ENCODE data around the gene MFSD1.

MFSD1 gene

GRCh38 chr3:158801696-158802408, at the start of gene MFSD1:
TSS of gene MFSD1 (plus strand) at chr3:158802054. CDS start at chr3:158802153, 99 bp downstream.
- peak; percentile 97 to 98 (median 97) for DNase-seq

DNA sequence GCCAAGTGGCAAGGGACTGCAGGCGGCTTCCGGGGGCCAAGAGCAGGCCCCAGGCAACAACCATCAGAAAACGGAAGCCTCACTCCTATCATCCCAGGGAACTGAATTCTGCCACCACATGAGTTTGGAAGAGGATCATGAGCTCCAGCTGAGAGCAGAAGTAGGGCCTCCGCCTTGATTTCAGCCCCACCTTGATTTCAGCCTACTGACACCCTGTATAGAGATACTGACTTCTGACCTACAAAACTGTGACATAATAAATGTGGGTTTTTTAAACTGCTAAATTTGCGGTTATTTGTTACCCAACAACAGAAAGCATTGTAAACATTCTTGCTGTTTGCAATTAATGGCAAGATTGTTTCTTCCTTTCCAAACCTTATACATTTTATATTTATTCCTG, 48.0 kb upstream of the MFSD1 start:
- no peak for DNase-seq

DNA sequence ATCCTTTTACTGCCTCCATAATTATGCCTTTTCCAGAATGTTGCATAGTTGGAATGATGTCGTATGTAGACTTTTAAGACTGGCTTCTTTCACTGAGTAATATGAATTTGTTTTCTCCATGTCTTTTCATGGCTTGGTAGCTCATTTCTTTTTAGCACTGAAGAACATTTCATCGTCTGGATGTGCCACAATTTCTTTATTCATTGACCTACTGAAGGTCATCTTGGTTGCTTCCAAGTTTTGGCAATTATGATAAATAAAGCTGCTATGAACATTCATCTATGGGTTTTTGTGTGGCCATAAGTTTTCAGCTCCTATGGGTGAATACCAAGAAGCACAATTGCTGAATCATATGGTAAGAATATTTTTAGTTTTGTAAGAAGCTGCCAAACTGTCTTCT, 46.4 kb upstream of the MFSD1 start:
- no peak for DNase-seq

DNA sequence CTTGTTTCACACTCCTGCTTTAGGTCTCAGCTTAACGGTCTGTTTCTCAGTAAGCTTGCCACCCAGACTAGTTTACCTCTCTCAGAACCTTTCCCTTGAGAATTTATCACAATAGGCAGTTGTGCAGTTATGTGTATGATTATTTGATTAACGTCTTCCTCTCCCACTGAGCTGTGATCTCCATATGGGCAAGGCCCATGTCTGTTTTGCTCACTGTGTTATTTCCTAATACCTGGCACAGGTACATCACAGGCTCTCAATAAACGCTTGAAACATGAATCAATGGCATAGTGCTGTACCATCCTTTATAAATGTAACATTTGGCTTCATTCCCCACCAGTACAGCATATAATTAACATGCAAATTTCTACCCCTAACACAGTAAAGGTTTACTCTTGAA, 40.5 kb upstream of the MFSD1 start:
- DNase-seq, result no peak

DNA sequence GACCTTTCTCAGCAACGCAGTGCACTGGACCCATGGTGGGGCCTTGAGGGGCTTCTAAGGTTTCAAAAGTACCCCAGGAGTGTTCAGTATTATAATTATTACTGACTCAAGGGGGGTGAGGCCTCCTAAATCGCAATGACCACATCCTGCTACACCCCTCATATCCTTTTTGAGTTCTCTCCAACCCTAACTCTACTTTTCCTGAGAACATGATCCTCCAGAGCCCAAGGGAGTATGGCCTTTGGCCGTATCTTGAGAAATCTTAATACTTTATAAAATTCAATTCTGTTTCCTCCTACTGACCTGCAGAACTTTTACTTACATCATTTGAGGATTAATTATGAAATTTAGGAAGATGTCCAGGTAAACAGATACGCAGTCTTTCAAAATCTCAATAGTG, 39.2 kb upstream of the MFSD1 start:
- no peak for DNase-seq

- no peak for DNase-seq
Observed at GRCh38 chr3:158763421-158763820, 38.4 kb upstream of the MFSD1 start.

DNA sequence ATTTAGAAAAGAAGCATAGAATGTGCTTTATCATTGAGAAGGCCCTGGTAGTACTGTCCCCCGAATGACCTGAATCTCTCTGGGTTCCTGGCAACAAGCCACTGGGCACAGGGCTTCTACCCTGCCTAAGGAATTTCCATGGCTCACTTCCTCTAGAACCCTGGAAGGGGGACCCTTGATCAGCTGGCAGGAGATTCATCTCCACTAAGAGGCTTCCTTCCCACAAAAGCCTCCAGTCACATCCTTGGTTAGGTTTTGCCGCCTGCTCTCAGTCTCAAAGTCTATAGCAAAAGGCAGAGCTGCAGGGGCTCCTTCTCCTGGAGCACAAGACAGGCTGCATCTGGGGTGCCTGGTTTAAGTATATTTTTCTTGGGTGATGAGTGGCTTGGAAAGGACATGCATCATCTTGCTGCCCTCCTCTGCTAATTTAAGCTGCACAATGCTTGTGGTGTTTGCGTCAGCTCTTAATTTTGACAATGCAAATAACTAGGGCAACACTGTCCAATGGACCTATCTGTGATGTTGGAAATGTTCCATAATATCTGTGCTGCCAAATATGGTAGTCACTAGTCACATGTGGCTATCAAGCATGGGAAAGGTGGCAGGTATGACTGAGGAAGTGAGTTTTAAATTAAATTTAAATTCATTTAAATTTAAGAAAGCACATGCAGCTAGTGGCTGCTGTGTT, 36.2 kb upstream of the MFSD1 start:
- DNase-seq, result no peak

DNA sequence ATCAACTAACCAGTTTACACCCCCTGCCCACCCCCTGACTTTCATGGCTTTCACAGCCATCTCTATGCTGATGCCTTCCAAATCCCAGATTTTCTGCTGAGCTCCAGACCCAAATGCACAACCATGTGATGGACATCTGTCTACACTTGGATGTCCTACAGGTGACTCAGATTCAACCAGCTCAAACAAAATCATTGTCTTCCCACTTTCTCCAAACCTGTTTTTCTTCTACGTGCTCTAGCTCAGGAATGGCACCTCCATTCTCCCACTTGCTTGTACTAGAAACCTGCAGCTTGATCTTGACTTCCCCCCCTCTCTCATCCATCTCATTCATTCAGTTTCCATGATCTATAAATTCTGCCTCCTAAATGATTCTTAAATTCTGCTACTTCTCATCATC, 35.5 kb upstream of the MFSD1 start:
- no peak for DNase-seq

DNA sequence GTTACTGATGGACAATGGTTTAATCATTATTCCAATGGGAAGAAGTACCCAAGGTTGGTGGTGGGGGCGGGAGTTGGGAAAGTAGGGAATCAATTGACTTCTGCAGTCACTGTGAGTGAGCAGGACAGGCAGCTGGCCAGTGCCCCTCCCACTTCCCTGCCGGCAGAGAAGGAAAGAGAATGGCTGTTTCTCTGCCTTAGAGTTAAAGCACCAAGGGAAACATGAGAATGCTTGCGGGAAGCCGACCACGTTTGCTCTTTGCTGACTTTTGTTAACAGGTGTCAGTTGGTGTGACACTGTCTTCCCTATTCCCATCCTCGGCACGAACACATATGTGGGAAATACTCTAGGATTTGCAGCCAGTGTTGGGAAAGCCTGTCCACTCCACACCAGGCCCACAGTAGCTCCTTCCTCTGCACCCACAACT, 33.5 kb upstream of the MFSD1 start:
- peak in 1 of 3 donors; percentile 17 for DNase-seq

- no peak for DNase-seq
Observed at GRCh38 chr3:158768881-158769543, 32.8 kb upstream of the MFSD1 start.

DNA sequence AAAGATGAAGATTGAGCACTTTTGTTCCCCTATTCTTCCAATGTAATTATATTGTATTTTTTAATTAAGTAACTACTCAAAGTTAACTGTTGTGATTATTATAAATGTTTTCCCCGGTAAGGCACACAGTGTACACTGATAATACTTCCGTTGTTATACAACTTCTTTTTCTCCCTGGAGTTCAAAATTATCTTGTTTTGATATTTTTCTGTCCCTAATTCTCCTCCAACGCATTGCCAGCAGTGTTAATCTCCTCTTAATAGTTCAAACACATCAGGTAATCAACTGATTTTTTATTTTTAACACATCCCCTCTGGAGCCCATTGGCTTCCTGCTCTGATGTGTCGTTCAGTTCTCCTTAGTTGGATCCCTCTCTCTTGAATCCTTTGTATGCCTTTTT, 32.3 kb upstream of the MFSD1 start:
- DNase-seq, result no peak

DNA sequence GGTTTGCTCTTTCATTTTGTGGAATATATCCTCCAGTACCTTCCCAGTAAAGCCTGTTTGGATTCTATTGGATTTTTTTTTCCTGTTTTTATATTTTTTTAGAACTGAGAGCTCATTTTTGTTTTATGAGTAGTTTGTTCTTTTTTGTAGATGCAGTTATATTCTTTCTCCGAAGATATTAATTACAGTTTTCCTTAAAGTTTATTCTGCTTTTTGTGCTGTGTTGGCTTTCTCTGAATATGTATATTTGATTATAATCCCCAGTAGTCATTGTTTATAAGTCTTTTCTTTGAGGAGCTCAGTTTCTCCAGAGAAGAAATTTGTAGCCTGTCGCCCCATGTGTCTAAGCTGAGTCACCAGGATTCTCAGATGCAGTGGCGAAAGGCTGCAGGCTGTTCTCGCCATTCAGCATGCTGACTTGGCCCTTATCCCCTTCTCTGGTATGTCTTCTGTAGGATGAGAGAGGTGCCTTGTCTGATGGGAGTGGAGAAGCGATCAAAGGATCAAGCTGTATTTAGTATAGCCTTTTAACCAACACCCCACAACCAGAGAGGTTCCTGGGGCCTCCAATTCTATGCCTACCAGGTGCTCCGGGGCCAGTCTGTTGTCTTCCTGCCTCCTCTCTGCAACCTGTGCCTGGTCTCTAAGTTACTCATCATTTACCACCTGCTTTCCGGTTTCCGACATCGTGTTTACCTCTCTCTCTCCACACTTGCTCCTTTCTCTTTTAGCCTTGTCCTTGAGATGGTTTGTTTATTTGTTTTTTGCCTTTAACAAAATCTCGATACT, 31.7 kb upstream of the MFSD1 start:
- no peak for DNase-seq

- no peak for DNase-seq
Observed at GRCh38 chr3:158770741-158771350, 31.0 kb upstream of the MFSD1 start.

DNA sequence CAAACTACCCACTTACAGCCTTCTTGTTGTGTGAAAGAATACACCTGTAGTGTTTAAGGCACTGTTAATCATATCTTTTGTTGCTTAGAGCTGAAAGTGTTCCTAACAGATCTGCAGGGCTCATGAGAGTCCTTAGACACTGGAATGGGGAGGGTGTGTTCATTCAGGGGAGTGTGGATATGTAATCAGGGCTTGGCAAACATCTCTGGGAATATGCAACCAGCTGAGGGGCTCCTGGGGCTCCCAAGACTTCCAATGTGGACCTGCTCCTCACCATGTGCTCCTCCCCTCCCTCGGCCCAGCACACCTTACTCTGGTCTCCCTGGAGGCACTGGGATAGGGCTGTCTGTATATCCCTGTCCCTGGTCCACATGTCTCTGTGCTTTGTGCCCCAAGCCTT, 30.3 kb upstream of the MFSD1 start:
- DNase-seq, result no peak

- no peak for DNase-seq
Observed at GRCh38 chr3:158771982-158772381, 29.9 kb upstream of the MFSD1 start.

GRCh38 chr3:158773166-158773565, 28.7 kb upstream of the MFSD1 start:
- no peak for DNase-seq

DNA sequence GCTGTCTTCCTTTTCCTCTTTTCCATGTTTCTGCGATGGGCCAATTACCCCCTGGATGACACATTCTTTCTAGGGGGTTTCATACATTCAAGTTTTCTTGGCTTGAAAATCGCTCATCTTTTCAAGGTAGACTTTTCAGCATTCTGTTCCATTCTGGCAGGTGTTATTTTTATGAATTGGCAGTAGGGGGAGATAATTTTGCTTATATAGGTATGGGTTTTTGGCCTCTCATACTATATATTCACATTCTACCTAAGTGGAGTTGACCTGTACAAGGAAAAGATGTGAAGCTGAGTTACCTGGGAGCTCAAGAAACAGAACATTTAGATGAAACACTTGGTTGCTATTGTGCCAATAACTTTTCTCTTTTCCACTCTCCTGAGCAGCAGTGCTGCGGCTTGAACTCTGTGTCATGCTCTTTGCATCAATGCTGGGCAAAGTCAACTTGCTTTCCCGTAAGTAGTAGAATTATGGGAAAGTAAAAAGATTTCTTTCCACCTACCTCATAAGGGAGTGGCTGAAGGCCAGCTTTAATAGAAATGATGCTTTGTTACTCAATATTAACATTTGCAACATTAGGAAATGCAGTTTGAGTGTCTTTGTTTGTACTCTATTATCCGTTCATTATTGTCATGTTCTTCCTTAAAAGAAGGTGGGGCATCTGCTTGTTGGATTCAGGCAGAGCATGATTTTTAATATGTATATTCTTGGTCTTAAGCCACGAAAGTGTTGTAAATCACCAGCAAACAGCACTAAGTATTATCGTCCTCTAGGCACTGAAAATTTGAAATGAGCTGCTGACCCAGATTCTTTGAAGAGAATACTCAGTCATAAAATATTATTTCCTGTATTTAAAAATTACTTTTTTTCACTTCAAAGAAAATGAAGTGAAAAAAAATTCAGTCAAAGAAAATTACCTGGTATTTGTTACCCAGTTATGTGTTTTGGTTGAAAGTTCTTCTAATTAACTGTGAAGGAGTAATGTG, 27.7 kb upstream of the MFSD1 start:
- DNase-seq, result no peak

- DNase-seq, result peak; percentile 19 to 39 (median 19)
Observed at GRCh38 chr3:158774965-158775364, 26.9 kb upstream of the MFSD1 start.

GRCh38 chr3:158775426-158776410, 26.1 kb upstream of the MFSD1 start:
- DNase-seq, result peak; percentile 18 to 51 (median 51)

GRCh38 chr3:158776531-158776930, 25.3 kb upstream of the MFSD1 start:
- DNase-seq, result no peak
